Stomach (tissue), 4 donors: ENCODE measurements around the gene LRATD1.

Experiments used
- CTCF ChIP-seq, 7 experiments: fragments of 450-650 bp in 4 of 7; fragments of 200-600 bp in 3 of 7; sonication (generic) in 3 of 7; IDR thresholded peaks; one replicate each; pipeline ENCODE4 v1.5.1; 2016 to 2019; ENCODE audit warnings: antibody characterized with exemption in 7 of 7, control low read depth in 2 of 7, mild to moderate bottlenecking in 1 of 7
- EP300 ChIP-seq: sonication (generic); formaldehyde crosslinking; IDR thresholded peaks from one replicate; pipeline ENCODE4 v1.6.1; 2017; ENCODE audit warnings: antibody characterized with exemption
- POLR2A ChIP-seq, 4 donors: fragments of 450-650 bp; IDR thresholded peaks; one replicate each; pipeline ENCODE4 v1.6.1; 2016; ENCODE audit warnings: antibody characterized with exemption in 4 of 4, control low read depth in 2 of 4, mild to moderate bottlenecking in 1 of 4, moderate library complexity in 1 of 4

- TF ChIP-seq CTCF (IDR thresholded peaks at IDR 0.05) (no peak), EP300 (no peak), POLR2A (IDR thresholded peaks at IDR 0.05) (no peak)
These were observed 9.3 kb upstream of the LRATD1 start for GRCh38 chr2:14623237-14623636.
